ENCODE data around the gene FOXP1. TPM values are rescaled to one million over a fixed set of nuclear protein-coding genes. Genes with fewer than 3 reads are reported as not detected.

The FOXP1 gene
- total RNA-seq: 20.2 and 20.5 TPM in 2 replicates

DNA sequence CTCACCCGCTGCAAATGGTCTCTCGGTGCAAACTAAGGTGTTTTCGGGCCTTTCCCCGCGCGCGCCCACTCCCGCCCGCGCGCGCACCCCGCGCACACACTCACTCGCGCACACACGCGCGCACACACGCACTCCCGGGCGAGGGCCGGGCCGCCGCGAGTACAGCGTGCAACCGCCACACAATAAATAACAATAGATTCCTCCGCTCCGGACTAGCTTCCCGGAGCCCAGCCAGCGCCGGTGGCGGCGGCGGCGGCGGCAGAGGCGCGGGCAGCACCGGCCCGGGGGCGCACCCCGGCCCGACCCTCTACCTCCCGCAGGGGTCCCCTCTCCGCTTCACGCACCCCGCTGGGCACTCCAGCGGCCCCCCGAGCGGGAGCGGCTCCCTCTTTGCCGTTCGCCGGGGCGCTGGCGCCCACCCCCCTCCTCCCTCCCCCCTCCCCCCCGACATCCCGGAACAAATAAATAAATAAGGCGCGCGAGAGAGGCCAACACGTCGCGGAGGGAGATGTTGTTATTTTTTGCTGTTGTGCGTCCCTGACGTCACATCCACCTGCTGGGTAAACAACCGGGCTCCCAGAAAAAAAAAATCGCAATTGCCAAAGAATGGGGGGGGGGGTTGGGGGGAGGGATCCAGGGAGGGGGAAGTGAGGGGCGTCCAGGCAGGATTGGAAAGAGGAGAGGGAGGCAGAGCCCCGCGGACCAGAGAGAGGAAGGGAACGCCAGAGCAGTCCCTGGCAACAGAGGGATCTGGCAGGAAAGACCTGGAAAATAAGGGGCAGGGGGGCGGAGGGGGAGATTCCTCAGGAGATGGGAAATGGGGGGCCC is at the start of gene FOXP1:
TSS of gene FOXP1 (minus strand) at position 163 of the 828 bp plus-strand sequence. CDS start 385,347 bp downstream, outside the sequence.

Other genes starting within 250 kb of the FOXP1 start
- 3.1 and 3.2 TPM in 2 replicates for gene EIF4E3, start 141.7 kb upstream of the FOXP1 start, total RNA-seq
- gene GPR27, start 170.1 kb upstream of the FOXP1 start, total RNA-seq: 1.5 and 1.9 TPM in 2 replicates
- not detected in 2 replicates for gene PROK2, start 201.4 kb upstream of the FOXP1 start, total RNA-seq